SU-DHL-6 (cell line): ENCODE data around the gene CTAG2.

Experiments used
- CTCF ChIP-seq: fragments of 200-600 bp; sonication (generic); IDR thresholded peaks from one replicate; pipeline ENCODE4 v1.5.1; 2017; ENCODE audit warnings: antibody characterized with exemption, mild to moderate bottlenecking, low read length, moderate library complexity; ENCODE audit not compliant: insufficient read depth, poor library complexity, severe bottlenecking
- EZH2phosphoT487 ChIP-seq: fragments of 200-600 bp; sonication (generic), shearing (Covaris generic); conservative IDR thresholded peaks from 2 replicates; pipeline ENCODE4 v1.6.1; 2018; ENCODE audit warnings: mild to moderate bottlenecking, antibody characterized with exemption, low read length, moderate library complexity, mixed read lengths

- TF ChIP-seq CTCF (no peak), EZH2phosphoT487 (no peak)
These were observed 1.5 kb upstream of the CTAG2 start for GRCh38 chrX:154654925-154655324.
